Measurements from ENCODE around the gene SLC22A31. TPM values are rescaled to one million over a fixed set of nuclear protein-coding genes. Genes with fewer than 3 reads are reported as not detected.
"Not testable (repeated sequence)": the region's sequence is repeated elsewhere in the genome, so short reads cannot be mapped to it uniquely, and the experiment has no call there.

The SLC22A31 gene
- total and polyA plus RNA-seq, 9 of the 15 experiments (the other 6 are each of a cell fraction or from before 2014, with no cell fraction given): 0.29 to 2.2 (median 0.47) TPM; not detected in 3

DNA sequence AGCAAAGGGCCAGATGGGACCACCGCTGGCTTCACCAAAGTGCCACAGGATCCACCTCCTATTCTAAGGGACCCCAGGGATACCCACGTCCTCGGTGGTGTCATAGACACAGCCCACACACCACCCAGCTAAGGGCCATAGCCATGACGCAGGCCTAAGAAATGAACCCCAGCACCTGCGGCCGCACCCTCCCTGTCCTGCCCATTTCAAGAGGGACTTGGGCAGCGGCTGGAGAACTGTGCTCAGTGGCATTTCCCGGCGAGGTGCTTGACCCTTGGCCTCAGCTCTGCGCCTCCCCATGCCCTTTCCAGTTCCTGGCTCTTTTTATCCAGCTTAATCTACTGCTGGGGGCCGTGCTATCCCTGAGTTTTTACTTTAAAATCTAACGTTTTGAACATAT, 44.4 kb upstream of the SLC22A31 start:
- H3K9me3 ChIP-seq (replicated peaks; ENCODE audit: control insufficient read depth, insufficient read depth, low read depth, low read length): peaks cover 4% of the 10 kb centered on the region
- no peaks in the 10 kb centered on the region for H4K20me1 ChIP-seq (replicated peaks; ENCODE audit: control insufficient read depth, insufficient read depth, low read length)
- 44% methylated on average over 12 of the region's 12 CpGs for WGBS (ENCODE audit: insufficient coverage, low coverage, missing lambda C conversion rate)
- H3K9ac ChIP-seq (ENCODE audit: insufficient read depth in 1 of 2, low read depth in 2 of 2, low read length in 2 of 2): no peak overlapping the region; a peak in 1 of 4 replicates
- DNase-seq (ENCODE audit: extremely low read depth in 1 of 4, low spot score in 3 of 4) (no peak), FAIRE-seq (no peak), ATAC-seq (no peak)
- ChIA-PET POLR2A (no interaction called here), CTCF (ENCODE audit: low intra/inter-chr PET ratio) (no interaction called here)
- no peak overlapping the region for H2AFZ ChIP-seq (ENCODE audit: low read depth, low read length)
- intact Hi-C loops (cut with micrococcal nuclease): no loop called here
- in situ Hi-C loops (cut with MboI): no loop called here
- H3K36me3 ChIP-seq (ENCODE audit: control insufficient read depth, insufficient read depth, low read length): no peaks in the 10 kb centered on the region
- no peak overlapping the region for H3K4me2 ChIP-seq (ENCODE audit: insufficient read depth, low read length)
- no peak overlapping the region for H3K27ac ChIP-seq (ENCODE audit: extremely low read depth, low read depth, low read length)
- H3K4me3 ChIP-seq: no peak overlapping the region
- H3K79me2 ChIP-seq (ENCODE audit: control insufficient read depth, insufficient read depth, low read length): peaks cover 7% of the 10 kb centered on the region
- H3K9me1 ChIP-seq (ENCODE audit: control insufficient read depth, insufficient read depth, low read length): no peaks in the 10 kb centered on the region
- no TSS peak for BruUV-seq (replicated peaks)
- H3K27me3 ChIP-seq (ENCODE audit: control insufficient read depth in 2 of 2, insufficient read depth in 2 of 2, low read length in 2 of 2): no peaks in the 10 kb centered on the region
- TF ChIP-seq, protein P1, sequence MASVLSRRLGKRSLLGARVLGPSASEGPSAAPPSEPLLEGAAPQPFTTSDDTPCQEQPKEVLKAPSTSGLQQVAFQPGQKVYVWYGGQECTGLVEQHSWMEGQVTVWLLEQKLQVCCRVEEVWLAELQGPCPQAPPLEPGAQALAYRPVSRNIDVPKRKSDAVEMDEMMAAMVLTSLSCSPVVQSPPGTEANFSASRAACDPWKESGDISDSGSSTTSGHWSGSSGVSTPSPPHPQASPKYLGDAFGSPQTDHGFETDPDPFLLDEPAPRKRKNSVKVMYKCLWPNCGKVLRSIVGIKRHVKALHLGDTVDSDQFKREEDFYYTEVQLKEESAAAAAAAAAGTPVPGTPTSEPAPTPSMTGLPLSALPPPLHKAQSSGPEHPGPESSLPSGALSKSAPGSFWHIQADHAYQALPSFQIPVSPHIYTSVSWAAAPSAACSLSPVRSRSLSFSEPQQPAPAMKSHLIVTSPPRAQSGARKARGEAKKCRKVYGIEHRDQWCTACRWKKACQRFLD (CRISPR knock-in tag; IDR thresholded peaks at IDR 0.05): no peak
- TF ChIP-seq ZNF717 (CRISPR knock-in tag; IDR thresholded peaks at IDR 0.05) (no peak), C11orf30 (IDR thresholded peaks at IDR 0.05; ENCODE audit: low read depth) (no peak), MAFF (IDR thresholded peaks at IDR 0.05; ENCODE audit: low read length) (no peak)
- TF ChIP-seq, protein P2, sequence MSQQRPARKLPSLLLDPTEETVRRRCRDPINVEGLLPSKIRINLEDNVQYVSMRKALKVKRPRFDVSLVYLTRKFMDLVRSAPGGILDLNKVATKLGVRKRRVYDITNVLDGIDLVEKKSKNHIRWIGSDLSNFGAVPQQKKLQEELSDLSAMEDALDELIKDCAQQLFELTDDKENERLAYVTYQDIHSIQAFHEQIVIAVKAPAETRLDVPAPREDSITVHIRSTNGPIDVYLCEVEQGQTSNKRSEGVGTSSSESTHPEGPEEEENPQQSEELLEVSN (IDR thresholded peaks at IDR 0.05; ENCODE audit: borderline replicate concordance in 1 of 2, extremely low read depth in 1 of 2, insufficient read depth in 1 of 2, insufficient read length in 1 of 2, low read depth in 1 of 2, low read length in 1 of 2, poor library complexity in 1 of 2, severe bottlenecking in 1 of 2): no peak
- peaks cover 0 to 48% of the 10 kb centered on the region in 2 experiments; a peak in 3 of 5 replicates for H3K4me1 ChIP-seq (replicated peaks in 1 of 2; ENCODE audit: control insufficient read depth in 2 of 2, insufficient read depth in 2 of 2, low read length in 2 of 2)

DNA sequence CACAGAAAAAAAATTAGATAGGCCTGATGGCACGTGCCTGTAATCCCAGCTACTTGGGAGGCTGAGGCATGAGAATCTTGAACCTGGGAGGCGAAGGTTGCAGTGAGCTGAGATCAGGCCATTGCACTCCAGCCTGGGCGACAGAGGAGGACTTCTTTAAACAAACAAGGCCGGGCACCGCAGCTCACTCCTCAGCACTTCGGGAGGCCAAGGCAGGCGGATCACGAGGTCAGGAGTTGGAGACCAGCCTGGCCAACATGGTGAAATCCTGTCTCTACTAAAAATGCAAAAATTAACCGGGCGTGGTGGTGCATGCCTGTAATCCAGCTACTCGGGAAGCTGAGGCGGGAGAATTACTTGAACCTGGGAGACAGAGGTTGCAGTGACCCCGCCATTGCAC, 43.9 kb upstream of the SLC22A31 start:
- FAIRE-seq; CTCF ChIA-PET (ENCODE audit: low intra/inter-chr PET ratio); in situ Hi-C loops (cut with MboI): not testable (repeated sequence)

More for the DNA sequence above, 43.9 kb upstream of the SLC22A31 start:
- WGBS (ENCODE audit: insufficient coverage, low coverage, missing lambda C conversion rate): 74% methylated on average over 12 of the region's 13 CpGs
- H3K4me2 ChIP-seq (ENCODE audit: insufficient read depth, low read length); H3K27me3 ChIP-seq (ENCODE audit: control insufficient read depth in 2 of 2, insufficient read depth in 2 of 2, low read length in 2 of 2); H3K4me3 ChIP-seq; H3K36me3 ChIP-seq (ENCODE audit: control insufficient read depth, insufficient read depth, low read length); H3K27ac ChIP-seq (ENCODE audit: extremely low read depth, low read depth, low read length); intact Hi-C loops (cut with micrococcal nuclease); BruUV-seq (replicated peaks); DNase-seq (ENCODE audit: extremely low read depth in 1 of 4, low spot score in 3 of 4); H3K9me3 ChIP-seq (replicated peaks; ENCODE audit: control insufficient read depth, insufficient read depth, low read depth, low read length); H2AFZ ChIP-seq (ENCODE audit: low read depth, low read length); ATAC-seq; H3K79me2 ChIP-seq (ENCODE audit: control insufficient read depth, insufficient read depth, low read length); POLR2A ChIA-PET; H3K9me1 ChIP-seq (ENCODE audit: control insufficient read depth, insufficient read depth, low read length); H4K20me1 ChIP-seq (replicated peaks; ENCODE audit: control insufficient read depth, insufficient read depth, low read length); H3K9ac ChIP-seq (ENCODE audit: insufficient read depth in 1 of 2, low read depth in 2 of 2, low read length in 2 of 2): not testable (repeated sequence)
- H3K4me1 ChIP-seq (replicated peaks in 1 of 2; ENCODE audit: control insufficient read depth in 2 of 2, insufficient read depth in 2 of 2, low read length in 2 of 2): peaks cover 0 to 48% of the 10 kb centered on the region in 2 experiments; a peak in 3 of 5 replicates
